Prostate gland (tissue), 2 donors: ENCODE data around the gene PLA2G5.

Experiments
- POLR2A ChIP-seq: fragments of 450-650 bp; IDR thresholded peaks from one replicate; pipeline ENCODE4 v1.6.1; 2016; ENCODE audit warnings: antibody characterized with exemption, mild to moderate bottlenecking
- POLR2AphosphoS5 ChIP-seq: sonication (generic); formaldehyde crosslinking; IDR thresholded peaks from one replicate; pipeline ENCODE4 v1.6.1; 2017; ENCODE audit warnings: antibody characterized with exemption
- TF ChIP-seq, protein P1 (sequence below), 4 experiments: fragments of 200-600 bp in 2 of 4; fragments of 450-650 bp in 2 of 4; sonication (generic) in 2 of 4; IDR thresholded peaks; 1 replicate in 3 of 4; 2 replicates in 1 of 4; pipeline ENCODE4 v1.5.1; 2016 to 2019; ENCODE audit warnings: antibody characterized with exemption in 4 of 4, mild to moderate bottlenecking in 2 of 4, moderate library complexity in 2 of 4

DNA sequence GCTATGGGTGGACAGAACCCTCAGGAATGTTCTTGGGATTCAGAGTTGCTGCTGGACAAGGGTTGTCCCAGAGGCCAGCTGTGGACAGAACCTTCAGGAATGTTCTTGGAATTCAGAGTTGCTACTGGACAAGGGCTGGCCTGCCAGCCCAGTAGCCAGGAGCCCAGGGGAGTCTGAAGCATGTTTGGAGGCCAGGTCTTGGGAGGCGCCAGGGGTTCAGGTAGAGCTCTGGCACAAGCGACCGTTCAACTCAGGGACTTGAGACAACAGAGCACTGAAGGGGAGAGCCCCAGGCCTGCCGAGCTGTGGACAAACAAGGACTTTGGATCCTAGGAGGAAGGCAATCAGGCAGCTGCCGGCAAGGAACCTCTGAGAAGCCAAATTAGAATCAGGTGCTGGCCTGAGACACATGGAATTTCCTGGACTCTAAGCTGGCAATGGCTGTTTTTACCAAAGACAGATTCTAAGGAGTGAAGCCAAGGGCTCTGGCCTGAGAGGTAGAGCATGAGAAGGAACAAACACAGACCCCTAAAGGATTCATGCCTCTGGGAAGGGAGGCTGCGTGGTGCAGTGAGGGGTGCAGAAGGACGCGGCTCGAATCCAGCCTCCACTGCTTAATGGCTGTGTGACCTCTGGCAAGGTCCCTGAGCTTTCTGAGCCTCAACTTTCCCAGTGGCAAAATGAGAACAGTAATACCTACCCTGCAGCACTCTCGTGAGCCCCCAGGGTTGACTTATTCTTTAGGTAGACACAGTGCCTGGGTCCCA is 13.4 kb downstream of the PLA2G5 start:
- no peak for TF ChIP-seq POLR2A
- TF ChIP-seq, protein P1, sequence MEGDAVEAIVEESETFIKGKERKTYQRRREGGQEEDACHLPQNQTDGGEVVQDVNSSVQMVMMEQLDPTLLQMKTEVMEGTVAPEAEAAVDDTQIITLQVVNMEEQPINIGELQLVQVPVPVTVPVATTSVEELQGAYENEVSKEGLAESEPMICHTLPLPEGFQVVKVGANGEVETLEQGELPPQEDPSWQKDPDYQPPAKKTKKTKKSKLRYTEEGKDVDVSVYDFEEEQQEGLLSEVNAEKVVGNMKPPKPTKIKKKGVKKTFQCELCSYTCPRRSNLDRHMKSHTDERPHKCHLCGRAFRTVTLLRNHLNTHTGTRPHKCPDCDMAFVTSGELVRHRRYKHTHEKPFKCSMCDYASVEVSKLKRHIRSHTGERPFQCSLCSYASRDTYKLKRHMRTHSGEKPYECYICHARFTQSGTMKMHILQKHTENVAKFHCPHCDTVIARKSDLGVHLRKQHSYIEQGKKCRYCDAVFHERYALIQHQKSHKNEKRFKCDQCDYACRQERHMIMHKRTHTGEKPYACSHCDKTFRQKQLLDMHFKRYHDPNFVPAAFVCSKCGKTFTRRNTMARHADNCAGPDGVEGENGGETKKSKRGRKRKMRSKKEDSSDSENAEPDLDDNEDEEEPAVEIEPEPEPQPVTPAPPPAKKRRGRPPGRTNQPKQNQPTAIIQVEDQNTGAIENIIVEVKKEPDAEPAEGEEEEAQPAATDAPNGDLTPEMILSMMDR (IDR thresholded peaks at IDR 0.05) = no peak
- no peak for TF ChIP-seq POLR2AphosphoS5
